ENCODE data around the gene MAFG.

MAFG gene

DNA sequence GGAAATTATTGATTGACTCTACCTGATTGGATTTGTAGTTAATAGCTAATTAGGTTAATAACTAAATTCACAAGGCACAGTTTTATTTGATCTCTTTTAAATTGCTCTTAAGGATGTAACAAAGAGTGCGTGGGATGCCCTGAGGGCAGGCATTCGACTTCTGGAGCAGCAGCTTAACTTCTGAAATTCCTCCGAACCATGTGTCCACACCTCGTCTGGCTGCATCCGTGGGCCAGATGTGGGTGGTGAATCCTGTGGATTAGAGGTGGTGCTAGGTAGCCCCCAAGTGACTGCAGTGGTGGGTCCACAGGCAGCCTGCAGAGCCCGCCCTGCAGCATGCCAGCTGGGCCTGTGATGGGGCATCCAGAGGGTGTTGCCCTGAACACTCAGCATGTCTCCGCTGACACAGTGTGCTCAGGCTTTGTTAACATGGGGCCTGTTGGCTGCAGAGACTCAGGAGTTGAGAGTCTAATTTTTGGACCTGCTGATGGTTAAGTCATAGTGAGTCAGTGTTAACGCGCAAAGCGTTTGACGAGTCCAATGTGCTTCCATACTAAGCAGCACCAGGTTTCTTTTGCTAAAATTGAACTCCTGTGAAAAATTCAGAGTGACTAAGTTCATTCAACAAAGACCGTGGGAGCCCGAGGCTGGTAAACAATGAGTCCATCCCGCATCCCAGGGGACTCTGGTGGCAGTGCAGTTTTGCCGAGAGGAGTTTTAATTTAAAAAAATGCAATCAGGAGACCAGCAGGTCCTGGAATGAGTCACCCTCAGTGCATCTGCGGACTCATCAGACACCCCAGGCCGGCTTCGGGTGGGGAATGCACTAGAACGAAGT is 29.3 kb downstream of the MAFG start:
- DNase-seq (ENCODE audit: low read depth in 3 of 3): no peak

DNA sequence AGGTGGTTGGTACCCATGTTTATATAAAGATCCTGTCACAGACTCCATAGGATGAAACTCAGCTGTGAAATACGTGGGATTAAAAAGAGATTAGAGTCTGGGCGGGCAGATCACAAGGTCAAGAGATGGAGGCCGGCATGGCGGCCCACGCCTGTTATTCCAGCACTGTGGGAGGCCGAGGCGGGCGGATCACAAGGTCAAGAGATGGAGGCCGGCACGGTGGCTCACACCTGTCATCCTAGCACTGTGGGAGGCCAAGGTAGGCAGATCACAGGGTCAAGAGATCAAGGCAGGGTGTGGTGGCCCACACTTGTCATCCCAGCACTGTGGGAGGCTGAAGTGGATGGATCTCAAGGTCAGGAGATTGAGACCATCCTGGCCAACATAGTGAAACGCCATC is 32.1 kb downstream of the MAFG start:
- DNase-seq (ENCODE audit: low read depth in 3 of 3): no peak

DNA sequence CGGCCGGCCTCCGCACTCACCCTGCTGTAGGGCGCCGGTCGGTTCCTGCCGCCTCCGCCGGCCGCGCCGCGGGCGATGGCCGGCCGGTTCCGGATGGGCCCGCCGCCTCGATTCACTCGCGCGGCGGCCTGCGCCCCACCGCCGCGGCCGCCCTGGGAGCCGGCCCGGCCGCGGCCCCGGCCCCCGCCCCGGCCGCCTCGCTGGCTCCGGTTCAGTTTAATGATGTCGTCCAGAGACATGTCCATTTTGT is 36.3 kb downstream of the MAFG start:
- DNase-seq (ENCODE audit: low read depth in 3 of 3): no peak

DNA sequence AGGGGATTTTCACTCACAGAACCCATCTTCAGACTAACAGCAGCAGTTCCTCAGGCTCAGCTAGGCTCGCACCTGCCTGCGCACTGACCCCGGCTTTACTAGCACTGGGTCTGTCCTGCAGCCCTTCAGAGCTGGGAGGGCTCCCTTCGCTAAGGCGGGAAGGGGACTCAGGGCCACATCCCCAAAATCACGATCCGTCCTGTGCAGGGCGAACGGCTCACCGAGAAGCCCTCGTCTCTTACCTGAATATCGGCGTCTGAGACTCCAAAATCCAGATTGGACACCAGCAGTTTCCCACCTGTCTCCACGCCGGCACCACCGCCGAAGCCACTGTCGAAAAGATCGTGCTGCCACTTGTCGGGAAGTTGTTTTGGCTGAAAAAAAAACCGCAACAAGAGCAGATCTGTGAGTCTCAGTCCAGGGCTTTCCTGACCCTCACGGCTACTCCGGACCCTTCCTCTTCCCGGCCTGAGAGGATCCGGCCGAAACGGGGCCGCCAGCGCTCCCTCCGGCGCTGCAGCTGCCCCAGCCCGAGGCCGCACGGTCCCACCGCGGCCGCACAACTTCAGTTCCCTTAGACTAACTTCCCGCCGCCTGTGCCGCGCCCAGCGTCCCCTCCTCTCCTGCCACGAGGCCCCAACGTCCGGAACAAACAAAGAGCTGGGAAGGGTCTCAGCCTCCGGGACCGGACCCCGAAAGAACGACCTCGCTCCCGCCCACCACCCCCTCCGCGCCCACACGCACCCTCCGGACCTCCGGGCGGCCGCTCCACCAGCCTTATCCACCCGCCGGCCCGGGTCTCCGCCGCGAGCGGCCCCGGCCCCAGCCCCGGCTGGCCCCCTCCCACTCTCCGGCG is 36.9 kb downstream of the MAFG start:
- DNase-seq (ENCODE audit: low read depth in 3 of 3): peak in 1 of 3 experiments; percentile 11

DNA sequence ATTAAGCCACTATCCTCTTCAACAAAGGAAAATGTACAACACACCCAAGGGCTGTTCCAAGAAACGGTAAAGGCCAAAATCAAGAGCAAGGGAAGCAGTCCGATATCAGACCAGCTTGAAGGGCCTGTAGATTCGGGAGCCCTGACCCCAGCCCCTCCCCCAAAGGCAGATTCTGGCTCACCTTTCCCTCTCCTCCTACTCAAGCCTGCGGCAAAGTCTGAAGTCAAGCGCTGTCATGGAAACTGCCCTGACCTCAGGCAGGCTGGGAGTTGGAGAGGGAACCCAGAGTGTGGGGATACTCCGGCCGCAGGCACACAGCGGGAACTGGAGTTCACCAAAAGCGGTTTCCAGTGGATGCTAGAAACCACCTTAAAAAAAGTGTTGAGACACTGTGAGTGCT is 37.9 kb downstream of the MAFG start:
- no peak for DNase-seq (ENCODE audit: low read depth in 3 of 3)

DNA sequence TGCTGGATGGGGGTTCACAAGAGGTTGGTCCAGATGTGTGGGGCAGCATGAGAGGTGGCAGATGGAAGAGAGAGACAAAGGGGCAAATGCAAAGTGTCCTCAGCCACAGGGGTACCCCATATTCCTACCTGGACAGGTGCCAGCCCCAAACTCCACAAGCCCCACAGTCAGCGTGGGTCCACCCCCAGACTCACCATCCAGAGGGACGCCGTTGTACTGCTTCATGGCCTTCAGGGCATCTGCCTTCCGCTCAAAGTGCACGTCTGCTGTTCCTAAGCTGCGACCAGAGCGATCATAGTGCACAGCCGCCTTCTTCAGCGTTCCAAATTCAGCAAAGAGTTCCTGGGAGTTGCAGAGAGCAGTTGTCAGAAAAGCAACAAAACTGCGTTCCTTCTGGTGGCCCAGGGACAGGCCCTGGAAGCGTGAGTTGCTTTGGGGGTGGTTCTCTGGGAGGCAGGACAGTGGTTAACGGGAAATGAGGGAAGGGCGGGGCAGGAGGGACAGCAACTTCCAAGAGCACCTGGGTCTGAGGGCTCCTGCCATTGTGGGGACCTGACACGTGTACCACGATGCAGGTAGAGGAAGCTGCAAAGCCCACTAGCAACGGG is 38.4 kb downstream of the MAFG start:
- no peak for DNase-seq (ENCODE audit: low read depth in 3 of 3)

DNA sequence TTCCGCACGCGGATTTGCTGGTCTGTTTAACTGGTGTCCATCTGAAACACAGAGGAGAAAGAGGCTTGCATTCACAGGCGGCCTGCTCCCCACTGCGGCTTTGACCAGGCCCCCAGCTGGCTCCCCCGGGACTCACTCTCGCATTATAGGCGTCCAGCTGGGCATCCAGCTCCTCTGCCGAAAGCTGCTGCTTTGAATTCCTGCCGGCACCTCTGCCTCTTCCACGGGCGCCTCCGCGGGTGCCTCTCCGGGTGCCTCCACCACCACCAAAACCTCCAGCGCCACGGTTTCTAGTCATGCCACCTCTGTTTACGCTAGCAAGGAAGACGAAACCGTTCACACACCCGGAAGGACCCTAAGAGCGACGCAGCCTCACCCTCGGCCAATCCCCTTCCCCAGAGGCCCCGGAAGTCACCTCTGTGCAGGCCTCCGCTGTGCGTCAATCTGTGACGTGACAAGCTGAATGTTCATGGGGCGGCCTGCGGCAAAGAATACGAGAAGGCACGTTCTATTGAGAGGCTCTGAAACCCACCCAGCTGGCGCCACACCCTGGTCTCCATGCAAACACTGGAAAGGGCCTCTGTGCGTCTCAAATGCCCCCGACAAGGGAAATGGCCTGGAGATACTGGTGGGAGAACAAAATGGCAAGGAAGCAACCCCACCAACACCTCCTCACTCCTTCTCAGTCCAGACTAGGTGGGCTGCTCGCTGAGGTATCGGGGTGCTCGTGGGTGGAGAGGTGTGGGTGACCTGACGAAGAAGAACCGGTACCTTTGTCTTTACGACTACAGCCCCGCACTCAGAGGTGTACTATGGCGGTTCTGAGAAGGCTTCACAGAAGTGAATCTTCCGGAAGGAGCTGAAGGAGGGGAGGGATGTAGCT is 39.2 kb downstream of the MAFG start:
- DNase-seq (ENCODE audit: low read depth in 3 of 3): no peak

DNA sequence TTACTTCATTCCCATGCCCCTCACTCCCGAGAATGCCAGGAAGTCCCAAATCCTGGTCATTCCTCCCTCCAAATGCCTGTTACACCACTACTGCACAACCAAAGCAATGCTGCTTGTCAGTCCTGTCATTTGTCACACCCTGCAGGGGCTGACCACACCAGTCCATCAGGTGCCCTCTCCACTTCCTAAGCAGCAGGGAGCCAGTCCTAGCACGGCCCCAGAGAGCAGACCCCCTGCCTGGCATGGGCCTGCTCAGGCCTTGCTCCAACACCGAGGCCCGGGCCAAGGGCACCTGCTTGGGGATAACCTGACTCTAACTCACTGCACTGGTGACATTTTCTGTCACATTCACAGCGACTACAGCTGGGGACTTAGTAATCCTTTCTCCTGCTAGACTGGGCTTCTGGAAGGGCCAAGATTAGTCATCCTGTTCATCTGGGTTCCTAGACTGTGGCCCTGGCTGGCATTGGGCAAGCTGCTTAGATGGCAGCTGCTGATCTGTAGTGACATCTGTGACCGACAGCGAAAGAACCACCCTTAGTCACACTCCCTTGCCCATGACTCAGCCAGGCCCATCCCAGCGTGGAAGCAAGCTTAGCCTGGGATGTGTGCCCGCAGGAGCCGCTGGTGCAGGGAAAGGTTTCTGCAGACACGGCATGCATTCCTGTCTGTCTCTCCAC is 41.5 kb downstream of the MAFG start:
- DNase-seq (ENCODE audit: low read depth in 3 of 3): no peak

DNA sequence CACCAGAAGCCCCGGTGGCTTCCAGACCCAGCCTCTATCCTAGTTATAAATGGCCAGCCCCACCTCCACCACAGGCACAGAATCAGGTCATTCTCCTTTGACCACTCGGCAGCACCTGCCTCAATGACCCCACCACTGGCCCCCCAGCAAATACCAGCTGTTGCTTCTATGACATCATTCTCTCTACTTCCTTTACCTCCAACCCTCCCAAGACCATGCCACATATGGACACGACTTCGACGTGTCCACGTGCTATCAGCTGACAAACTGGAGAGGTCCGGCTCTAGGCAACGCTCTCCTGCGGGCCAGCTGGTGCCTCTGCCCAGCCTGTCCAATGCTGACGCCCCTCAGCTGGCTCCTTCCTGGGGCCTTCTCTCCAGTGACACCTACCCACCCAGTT is 42.1 kb downstream of the MAFG start:
- DNase-seq (ENCODE audit: low read depth in 3 of 3): no peak

DNA sequence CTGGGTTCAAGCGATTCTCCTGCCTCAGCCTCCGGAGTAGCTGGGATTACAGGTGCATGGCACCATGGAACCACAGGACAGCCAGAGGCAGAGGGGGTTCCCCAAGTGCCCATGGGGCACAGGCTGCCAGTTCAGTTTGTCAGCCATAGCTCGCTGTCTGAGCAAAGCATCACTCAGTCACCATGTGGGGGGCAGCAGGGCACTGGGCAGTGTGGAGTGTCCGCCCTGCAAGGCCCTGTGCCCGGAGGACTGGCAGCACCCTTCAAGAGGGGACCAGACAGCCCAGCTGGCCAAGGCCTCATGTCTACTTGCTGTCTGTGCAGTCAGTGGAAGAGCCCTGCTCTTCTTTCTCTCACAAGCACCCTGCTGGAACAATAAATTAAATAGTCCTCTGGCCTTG is 42.6 kb downstream of the MAFG start:
- DNase-seq (ENCODE audit: low read depth in 3 of 3): no peak

DNA sequence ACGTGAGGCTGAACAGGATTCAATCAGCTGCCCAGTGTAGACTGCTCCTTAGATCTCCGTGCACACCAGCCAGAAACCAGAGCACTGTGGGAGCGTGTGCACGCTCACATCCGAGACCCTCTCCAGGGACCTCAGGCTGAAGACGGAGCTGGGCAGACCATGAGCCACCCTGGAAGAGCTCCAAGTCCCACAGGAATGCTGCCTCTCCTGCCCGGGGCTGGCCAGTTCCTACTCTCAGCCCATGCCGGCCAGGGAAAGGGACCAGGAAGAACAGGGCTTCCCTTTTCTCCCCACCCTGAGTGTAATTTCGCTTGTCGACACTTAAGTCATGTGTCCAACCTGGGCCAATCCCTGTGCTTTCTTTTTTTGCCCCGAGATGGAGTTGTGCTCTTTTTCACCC is 43.0 kb downstream of the MAFG start:
- no peak for DNase-seq (ENCODE audit: low read depth in 3 of 3)

DNA sequence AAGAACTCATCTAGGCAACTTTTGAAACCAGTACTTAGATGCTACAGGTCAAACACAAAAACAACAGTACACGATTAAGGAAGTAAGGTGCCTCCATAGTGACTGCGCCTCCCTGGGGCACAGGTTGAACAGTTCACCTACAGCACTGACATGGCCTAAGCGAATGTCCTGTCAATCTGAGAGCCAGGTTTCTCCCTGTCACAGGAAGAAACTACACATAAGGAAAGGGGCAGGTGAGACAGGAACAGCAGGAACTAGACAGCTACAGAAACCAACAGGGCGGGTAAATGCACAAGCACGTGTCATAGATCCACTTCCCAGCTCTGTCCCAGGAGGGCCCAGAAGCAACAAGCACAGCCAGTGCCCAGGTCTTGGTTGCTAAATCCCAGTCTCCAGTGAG is 48.4 kb downstream of the MAFG start:
- DNase-seq (ENCODE audit: low read depth in 3 of 3): no peak

DNA sequence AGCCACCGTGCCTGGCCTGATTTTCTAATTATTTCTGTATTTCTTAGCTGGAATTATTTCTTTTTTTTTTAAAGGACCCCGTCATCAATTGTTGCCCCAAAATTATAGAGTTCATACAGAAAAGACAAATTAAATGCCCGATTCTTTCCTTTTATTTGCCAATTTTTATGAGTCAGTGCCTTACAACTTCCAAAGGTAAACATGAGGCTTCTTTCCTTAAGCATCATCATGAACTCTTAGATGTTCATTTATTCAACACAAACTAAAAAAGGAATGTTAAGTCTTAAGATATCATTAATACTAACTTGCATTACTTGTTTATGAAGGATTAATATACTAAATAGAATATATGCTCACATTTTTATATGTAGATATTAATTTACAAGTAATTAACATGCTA is 49.2 kb downstream of the MAFG start:
- no peak for DNase-seq (ENCODE audit: low read depth in 3 of 3)

DNA sequence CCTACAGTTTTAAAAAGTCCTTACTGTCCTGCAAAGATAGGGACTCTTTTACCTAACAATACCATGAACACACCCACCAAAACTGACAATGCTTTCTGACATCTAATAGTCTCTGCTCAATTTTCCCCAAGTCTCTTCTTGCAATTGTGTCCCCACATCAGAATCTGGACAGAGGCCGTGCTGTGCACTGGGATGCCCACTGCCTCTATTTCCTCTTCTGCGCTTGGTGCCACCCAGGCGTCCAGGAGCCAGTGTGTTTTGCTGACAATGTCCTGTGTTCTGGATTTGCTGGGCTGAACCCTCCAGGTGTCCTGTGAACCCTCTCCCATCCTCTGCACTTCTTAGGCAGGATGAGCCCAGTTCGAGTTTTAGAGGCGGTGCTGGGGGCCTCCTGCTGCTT is 50.0 kb downstream of the MAFG start:
- DNase-seq (ENCODE audit: low read depth in 3 of 3): no peak

DNA sequence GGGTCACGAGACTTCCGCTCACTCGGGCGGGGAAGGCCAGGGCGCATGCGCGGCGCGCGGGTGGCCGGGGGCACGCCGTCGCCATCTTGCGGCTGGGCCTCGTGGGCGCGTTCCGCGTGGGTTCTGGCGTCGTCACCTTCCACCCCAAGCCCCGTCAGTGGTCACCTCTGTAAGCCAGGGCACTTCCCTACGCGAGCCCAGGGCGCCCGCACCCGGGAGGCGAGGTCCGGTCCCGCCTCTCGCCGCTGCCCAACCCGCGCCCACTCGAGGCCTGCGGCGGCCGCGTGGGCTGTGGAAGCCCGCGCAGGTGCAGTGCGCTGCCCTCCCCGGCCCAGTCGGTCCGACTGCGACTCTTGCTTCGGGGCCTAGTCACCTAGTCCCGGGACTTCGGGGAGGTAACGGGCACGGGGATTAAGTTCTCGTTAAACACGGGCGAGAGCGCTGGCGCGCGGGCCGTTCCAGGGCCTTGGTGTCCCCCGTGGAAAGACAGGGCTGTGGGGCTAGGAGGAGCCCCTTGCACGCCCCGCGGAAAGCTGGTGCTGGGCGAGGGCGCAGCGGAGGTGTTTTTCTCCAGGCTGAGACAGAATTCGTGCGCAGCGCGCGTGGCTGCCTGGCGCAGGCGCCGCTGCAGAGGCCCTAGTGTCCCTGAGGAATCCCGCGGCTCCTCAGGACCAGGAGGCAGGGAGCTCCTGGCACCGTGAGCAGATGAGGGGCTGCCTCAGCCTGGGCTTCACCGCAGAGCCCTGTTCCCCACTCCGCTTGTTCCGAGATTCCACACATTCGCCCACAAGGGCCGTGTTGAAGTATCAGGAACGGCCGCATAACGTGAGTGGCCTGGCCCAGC is 55.9 kb downstream of the MAFG start:
- DNase-seq (ENCODE audit: low read depth in 3 of 3): peak; percentile 93 to 96 (median 95)

DNA sequence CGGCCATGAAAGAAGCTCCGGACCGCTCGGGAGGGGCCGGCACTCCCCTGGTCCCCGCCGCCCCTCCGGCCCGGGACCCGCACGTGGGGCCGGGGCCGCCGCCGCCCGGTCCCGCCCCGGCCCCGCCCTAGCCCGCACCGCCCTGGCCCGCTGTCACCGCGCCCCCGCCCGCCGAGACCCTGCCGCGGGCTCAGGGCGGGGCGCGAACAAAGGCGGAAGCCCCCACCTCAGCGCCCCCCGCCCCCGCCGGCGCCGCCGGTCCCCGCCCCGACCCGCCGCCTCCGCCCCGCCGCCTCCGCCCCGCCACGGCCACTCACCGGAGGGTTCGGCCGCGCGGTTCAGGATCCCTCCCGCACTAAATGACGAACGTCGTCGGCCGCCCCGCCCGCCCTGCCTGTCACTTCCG is 56.6 kb downstream of the MAFG start, which contains the start of gene ARHGDIA:
Gene ARHGDIA, minus strand, starts transcription at position 357 of the 406 bp plus-strand sequence. CDS start 1,407 bp downstream, outside the sequence.
- no peak for DNase-seq (ENCODE audit: low read depth in 3 of 3)

DNA sequence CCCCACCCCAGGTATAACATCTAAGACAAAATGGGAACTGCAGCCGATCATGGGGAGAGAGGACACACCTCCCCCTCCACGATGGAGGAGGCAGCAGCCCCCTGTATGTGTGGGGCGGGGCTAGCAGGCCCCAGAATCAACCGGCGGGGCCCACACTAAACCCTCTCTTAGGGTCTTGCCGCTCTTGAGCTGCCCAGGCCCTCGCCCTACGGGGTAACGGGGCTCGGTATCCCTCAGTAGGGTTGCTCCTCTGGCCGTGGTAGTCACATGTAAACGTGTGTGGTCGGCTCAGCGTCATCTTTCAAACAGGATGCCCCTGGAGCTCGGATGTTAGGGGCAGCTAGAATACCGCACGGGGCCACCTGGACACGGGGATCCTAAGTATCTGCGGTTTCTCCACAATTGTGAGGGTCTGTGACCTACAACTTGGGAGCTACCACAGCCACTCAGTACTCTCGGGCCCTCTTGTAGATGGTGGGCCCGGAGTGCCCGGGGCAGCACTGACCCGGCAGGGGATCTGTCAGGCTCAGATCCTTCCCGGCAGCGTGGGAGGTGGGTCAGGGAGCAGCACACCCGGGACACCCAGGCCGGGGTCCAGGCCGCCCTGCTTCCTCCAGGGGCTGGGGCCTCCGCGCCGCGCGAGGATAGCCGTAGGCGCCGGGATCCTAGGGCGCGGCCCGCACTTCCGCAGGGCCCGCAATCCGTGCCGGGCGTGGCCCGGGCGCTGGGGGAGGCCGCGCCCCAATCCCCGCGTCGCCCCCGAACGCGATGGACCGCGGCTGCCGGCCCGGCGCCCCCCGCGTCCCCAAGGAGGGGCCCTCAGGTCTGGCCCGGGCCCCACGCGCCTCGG is 57.2 kb downstream of the MAFG start:
- DNase-seq (ENCODE audit: low read depth in 3 of 3): no peak

DNA sequence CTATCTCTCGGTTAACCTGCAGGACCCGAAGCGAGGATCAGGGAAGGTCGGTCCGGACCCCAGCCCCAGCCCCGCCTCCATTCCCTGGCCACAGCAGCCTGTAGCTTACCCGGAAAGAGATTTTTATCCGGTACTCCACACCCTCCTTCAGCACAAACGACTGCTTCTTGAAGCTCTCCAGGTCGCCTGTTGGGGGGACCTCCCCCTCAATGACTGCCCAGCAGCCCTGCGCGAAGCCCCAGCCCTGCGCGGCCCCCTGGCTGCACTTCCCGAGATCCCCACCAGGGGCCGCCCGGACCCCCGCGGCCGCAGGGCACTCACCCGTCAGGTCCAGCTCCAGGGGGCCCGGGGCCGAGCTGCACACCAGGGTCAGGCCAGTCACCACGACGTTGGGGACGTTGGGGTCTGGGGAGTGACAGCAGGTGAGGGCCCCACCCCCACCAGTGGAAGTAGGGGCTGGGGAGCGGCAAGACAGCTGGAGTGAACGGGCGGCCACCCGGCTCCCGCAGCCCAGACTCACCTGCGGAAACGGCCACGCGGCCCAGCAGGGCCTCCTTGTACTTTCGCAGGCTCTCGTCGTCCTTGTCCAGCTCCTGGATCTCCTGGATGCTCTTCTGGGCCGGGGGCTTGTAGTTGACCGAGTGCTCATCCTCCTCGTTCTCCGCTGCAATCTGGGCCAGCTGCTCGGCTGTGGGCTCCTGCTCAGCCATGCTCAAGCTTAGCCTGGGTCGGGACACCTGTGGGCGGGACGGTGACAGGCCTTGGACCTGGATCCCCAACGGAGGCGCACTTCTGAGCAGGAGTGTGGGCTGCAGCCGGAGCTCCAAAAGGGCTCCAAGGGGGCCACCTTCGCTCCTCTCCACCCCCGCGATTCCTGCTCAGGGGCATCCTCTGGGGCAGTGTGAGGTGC is 58.1 kb downstream of the MAFG start:
- no peak for DNase-seq (ENCODE audit: low read depth in 3 of 3)

Data from stimulated activated CD4-positive, alpha-beta T cell treated with anti-CD3 and anti-CD28 coated beads, TNF-alpha, amount 100 ng/mL, for 4 hours (primary cell).